Vagina (tissue), 2 donors: Measurements from ENCODE around the gene PMFBP1.

Experiments used
- POLR2A ChIP-seq, 2 donors: fragments of 450-650 bp; IDR thresholded peaks; one replicate each; pipeline ENCODE4 v1.6.1; 2017; ENCODE audit warnings: antibody characterized with exemption in 2 of 2, mild to moderate bottlenecking in 2 of 2, moderate library complexity in 2 of 2
- TF ChIP-seq, protein P1 (sequence below), 3 experiments: fragments of 450-650 bp in 2 of 3; fragments of 200-600 bp in 1 of 3; sonication (generic) in 1 of 3; IDR thresholded peaks; one replicate each; pipeline ENCODE4 v1.5.1; 2017 to 2019; ENCODE audit warnings: antibody characterized with exemption in 3 of 3, mild to moderate bottlenecking in 2 of 3, moderate library complexity in 2 of 3

DNA sequence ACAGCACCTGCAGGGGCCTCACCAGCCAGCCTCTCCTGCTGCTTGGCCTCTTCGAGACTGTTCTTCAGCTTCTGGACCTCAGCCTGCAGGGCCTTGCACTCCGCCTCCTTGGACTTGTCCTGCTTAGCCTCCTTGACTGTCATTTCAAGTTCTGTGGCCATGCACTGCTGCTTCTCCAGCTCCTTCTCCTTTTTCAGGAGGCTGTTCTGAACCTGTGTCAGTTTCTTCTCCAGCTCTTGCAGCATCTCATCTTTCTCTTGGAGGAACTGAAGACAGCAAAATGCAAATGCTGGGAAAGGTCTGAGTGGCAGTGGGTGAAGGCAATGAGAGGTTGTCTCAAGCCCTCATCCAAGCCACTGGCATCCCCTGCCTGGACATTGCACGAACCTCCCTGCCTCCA is 39.2 kb downstream of the PMFBP1 start:
- TF ChIP-seq, protein P1, sequence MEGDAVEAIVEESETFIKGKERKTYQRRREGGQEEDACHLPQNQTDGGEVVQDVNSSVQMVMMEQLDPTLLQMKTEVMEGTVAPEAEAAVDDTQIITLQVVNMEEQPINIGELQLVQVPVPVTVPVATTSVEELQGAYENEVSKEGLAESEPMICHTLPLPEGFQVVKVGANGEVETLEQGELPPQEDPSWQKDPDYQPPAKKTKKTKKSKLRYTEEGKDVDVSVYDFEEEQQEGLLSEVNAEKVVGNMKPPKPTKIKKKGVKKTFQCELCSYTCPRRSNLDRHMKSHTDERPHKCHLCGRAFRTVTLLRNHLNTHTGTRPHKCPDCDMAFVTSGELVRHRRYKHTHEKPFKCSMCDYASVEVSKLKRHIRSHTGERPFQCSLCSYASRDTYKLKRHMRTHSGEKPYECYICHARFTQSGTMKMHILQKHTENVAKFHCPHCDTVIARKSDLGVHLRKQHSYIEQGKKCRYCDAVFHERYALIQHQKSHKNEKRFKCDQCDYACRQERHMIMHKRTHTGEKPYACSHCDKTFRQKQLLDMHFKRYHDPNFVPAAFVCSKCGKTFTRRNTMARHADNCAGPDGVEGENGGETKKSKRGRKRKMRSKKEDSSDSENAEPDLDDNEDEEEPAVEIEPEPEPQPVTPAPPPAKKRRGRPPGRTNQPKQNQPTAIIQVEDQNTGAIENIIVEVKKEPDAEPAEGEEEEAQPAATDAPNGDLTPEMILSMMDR (IDR thresholded peaks at IDR 0.05): no peak
- no peak for TF ChIP-seq POLR2A (IDR thresholded peaks at IDR 0.05)
